ENCODE measurements around the gene EEPD1. TPM values are rescaled to one million over a fixed set of nuclear protein-coding genes. Genes with fewer than 3 reads are reported as not detected.

Gene EEPD1
- total RNA-seq, 1 donor, result 5.2 TPM

DNA sequence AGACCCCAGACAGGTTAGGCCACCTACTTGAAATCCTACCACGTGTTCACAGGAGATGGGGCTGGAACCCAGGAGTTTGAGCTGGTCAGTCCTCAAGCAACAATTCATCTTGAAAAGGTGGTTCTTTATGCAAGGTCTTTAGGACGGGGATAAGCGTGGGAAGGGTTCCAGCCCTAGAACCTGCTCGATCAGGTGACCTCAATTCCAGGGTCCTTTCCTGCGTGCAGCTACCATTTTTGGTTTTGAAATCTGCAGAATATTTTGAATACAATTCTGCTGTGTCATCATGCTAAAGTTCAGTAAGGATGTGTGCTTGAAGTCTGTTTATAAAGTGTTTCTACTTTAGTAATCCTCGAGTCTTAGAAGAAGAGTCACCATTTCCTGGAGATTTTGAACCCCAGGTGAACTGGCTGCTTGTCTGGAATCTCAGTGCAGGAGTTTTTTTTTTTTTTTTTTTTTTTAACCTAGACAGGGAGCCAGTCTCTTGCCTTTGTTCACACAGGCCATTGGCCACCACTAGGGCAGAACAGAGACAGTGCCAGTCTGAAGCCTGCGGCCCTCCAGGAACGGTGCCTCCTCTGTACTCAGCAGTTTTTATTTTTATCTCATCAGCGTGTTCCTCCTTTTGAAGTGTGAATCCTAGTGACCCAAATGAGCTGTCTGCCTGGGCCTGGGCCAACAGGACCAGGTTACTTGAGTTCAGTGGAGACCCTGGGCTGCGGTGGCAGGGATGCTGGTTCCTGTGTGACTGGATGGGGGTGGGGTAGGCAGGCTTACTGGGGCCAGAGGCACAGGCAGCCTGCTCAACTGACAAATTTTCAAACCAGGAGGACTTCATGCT, 54.6 kb downstream of the EEPD1 start:
- DNase-seq (ENCODE audit: low read depth), result peak; percentile 93
- TF ChIP-seq, protein P1, sequence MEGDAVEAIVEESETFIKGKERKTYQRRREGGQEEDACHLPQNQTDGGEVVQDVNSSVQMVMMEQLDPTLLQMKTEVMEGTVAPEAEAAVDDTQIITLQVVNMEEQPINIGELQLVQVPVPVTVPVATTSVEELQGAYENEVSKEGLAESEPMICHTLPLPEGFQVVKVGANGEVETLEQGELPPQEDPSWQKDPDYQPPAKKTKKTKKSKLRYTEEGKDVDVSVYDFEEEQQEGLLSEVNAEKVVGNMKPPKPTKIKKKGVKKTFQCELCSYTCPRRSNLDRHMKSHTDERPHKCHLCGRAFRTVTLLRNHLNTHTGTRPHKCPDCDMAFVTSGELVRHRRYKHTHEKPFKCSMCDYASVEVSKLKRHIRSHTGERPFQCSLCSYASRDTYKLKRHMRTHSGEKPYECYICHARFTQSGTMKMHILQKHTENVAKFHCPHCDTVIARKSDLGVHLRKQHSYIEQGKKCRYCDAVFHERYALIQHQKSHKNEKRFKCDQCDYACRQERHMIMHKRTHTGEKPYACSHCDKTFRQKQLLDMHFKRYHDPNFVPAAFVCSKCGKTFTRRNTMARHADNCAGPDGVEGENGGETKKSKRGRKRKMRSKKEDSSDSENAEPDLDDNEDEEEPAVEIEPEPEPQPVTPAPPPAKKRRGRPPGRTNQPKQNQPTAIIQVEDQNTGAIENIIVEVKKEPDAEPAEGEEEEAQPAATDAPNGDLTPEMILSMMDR (IDR thresholded peaks at IDR 0.05; ENCODE audit: insufficient read depth, low read depth, low read length), result peak; percentile 23
- no peak overlapping the region for H3K4me3 ChIP-seq (ENCODE audit: low read depth, low read length)

DNA sequence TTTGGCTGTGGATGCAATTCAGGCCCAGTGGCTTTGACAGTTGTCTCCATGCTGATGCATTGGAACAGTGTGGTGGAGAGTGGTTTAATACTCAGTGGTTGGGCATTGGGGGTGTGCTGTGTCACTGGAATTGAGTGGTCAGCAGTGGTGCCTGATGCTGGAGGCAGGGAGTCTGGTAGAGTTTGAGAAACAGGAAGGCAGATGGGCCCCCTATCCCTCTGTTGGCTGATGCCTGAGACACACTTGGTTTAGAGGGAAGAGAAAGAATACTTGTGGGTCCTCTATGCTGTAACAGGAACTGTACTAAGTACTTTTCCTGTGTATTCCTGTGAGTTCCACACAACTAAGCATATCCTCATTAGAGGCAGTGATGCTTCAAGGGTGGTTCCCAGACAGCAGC, 55.4 kb downstream of the EEPD1 start:
- TF ChIP-seq, protein P1 (IDR thresholded peaks at IDR 0.05; ENCODE audit: insufficient read depth, low read depth, low read length), result no peak
- H3K4me3 ChIP-seq (ENCODE audit: low read depth, low read length), result no peak overlapping the region
- DNase-seq (ENCODE audit: low read depth), result peak; percentile 13

DNA sequence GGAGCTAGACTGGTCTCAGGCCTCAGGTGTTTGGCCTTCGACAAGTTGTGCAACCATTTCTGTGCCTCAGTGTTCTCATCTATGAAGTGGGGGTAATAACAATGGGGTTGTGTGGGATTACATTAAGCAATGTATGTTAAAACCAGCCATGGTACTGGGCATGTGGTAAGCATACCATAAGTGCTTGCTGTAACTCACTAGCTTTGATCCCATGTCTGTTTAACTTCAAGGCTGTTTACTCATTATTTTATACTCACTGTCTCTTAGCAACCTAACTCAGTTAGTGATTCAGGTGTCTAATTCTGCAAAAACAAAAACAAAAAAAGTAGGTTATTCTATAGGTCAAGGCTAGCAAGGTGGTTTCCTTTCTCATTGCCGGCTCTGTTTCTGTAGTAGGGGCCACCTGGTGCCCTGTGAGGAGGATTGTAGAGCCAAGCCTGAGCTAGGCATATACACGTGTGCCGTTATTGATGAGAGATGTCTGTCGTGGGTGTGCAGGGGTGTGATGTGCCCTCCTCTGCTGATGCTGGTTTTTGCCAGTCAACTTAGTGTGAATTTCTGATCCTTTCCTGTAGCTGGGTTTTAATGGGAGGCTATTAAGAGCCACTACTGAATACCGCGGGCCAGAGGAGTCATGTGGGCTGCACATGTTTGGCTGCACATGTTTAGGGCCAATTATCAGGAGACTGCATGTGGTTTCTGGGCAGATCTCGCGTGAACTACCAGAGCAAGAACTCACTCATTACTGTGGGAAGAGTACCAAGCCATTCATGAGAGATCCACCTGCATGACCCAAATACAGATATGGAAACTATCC, 56.2 kb downstream of the EEPD1 start:
- no peak overlapping the region for H3K4me3 ChIP-seq (ENCODE audit: low read depth, low read length)
- TF ChIP-seq, protein P1 (IDR thresholded peaks at IDR 0.05; ENCODE audit: insufficient read depth, low read depth, low read length), result no peak
- peak; percentile 68 for DNase-seq (ENCODE audit: low read depth)

DNA sequence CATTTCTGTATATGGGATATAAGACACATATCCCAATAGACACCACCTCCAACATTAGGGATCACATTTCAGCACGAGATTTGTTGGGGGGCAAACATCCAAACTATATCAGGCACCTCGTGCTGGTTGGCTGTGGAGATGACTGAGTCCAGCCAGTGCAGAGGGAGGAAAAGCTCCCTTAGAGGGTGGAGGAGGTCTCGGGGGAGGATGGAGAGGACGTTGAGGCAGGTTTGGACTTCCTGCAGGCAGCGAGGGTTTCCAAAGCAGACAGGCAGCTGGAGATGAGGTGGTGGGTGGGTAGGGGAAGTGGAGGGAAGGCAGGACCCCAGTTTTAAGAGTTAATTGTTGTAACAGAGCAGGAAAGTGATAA, 56.7 kb downstream of the EEPD1 start:
- no peak overlapping the region for H3K4me3 ChIP-seq (ENCODE audit: low read depth, low read length)
- TF ChIP-seq, protein P1 (IDR thresholded peaks at IDR 0.05; ENCODE audit: insufficient read depth, low read depth, low read length), result no peak
- no peak for DNase-seq (ENCODE audit: low read depth)

DNA sequence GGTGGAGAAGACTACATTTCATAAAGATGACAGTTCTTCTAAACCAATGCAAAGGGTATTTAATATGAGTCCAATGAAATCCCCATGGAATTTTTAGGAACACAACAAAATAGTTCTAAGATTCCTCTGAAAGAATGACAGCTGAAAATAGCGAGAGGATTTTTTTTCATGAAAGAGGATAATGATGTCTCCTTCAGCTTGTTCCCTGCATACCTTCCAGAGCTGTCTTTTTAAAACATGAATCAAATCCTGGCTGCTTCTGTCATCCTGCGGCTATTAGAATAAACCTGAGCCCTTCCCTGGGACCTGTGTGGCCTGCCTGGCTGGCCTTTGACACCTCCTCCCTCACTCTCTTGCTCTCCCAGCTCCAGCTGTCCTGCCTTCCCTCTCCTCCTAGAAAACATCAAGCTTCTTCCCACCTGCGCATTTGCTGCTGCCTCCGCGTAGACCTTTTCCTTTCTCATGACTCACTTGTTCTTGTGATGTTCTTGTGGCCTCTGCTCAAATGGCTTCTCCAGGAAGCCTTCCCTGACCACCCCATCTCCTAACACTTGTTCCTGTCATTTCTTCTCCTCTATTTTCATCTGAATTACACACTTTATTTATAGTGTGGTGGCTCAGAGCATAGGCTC, 57.4 kb downstream of the EEPD1 start:
- peak; percentile 26 for DNase-seq (ENCODE audit: low read depth)
- no peak overlapping the region for H3K4me3 ChIP-seq (ENCODE audit: low read depth, low read length)
- TF ChIP-seq, protein P1 (IDR thresholded peaks at IDR 0.05; ENCODE audit: insufficient read depth, low read depth, low read length), result no peak

DNA sequence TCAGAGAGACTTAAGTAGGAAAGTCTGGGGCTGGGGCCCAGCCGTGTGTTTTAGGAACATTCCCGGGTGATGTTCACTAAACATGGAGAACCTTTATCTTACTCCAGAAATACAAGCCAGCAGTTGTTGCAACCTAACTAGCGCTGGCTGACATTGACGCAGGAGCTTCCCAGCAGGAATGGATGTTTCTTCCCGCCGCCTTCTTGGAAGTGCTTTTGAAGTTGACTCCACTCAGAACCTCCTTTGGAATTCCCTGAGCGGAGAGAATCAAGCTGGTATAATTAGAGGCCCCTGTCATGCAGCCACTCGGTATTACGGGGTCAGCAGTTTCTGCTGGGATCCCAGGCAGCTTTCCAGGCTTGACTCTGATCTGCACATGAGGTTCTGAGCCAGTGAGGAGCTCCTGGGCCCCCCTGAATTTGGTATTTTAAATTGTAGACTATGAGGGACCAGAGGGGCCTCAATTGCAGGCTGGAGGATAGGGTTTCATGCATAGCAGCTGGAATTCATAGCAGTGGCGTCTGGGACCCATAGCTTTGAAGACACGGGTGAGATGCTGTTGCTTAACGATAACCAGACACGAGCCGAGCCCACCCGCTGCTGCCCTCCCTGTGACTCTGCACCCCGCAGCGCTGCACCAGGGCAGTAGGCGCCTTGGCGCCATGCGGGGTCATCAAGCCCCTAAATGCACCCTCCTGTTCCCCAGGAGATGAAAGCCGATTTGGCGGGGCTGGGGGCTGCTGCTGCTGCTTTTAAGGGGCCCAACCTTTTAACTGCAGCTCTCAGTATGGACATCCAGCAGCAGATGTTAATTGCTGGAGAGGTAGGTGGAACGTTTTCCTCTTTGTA, 61.8 kb downstream of the EEPD1 start:
- TF ChIP-seq, protein P1 (IDR thresholded peaks at IDR 0.05; ENCODE audit: insufficient read depth, low read depth, low read length), result no peak
- peak; percentile 22 for DNase-seq (ENCODE audit: low read depth)
- H3K4me3 ChIP-seq (ENCODE audit: low read depth, low read length), result no peak overlapping the region

Measured in fibroblast of villous mesenchyme (primary cell).